WTC11 (cell line): Measurements from ENCODE around the gene WDFY4. TPM values are rescaled to one million over a fixed set of nuclear protein-coding genes. Genes with fewer than 3 reads are reported as not detected.
"Not testable (repeated sequence)": the region's sequence is repeated elsewhere in the genome, so short reads cannot be mapped to it uniquely, and the experiment has no call there.

Source experiments
- ATAC-seq: fragments of 200-7000 bp; cut with Tn5 transposase; 2 replicates; pipeline ENCODE4 v1.10.0; 2021; ENCODE audit warnings: mild to moderate bottlenecking, moderate library complexity
- CTCF ChIA-PET: fragments of 300-600 bp; sonication (Branson Sonifier 250); formaldehyde crosslinking; loops from one replicate; lab custom pipeline; 2021; ENCODE audit warnings: antibody characterized with exemption; lab: Charles Lee
- POLR2A ChIA-PET: fragments of 350-600 bp; sonication (Branson Sonifier 250); formaldehyde crosslinking; loops from one replicate; lab custom pipeline; 2021; ENCODE audit warnings: antibody characterized with exemption; lab: Charles Lee
- DNase-seq: peaks from one replicate; pipeline ENCODE4 v3.0.0; 2021; ENCODE audit warnings: low spot score
- H3K27ac Mint-ChIP-seq: 2 replicates; pipeline ENCODE4 v1.8.0; 2021; ENCODE audit warnings: mixed read lengths
- H3K27me3 Mint-ChIP-seq: 2 replicates; pipeline ENCODE4 v1.8.0; 2021; ENCODE audit warnings: low read depth, mild to moderate bottlenecking, moderate library complexity, mixed read lengths
- H3K36me3 Mint-ChIP-seq: 2 replicates; pipeline ENCODE4 v1.8.0; 2021; ENCODE audit warnings: mixed read lengths
- H3K4me1 Mint-ChIP-seq: 2 replicates; pipeline ENCODE4 v1.8.0; 2022; ENCODE audit warnings: mixed read lengths
- H3K4me3 Mint-ChIP-seq: 2 replicates; pipeline ENCODE4 v1.8.0; 2021; ENCODE audit warnings: mild to moderate bottlenecking, moderate library complexity, mixed read lengths
- H3K9me3 Mint-ChIP-seq: 2 replicates; pipeline ENCODE4 v1.8.0; 2021; ENCODE audit warnings: mixed read lengths
- ELF4 ChIP-seq: sonication (generic); formaldehyde crosslinking; IDR thresholded peaks from 2 replicates; pipeline ENCODE4 v1.8.1; 2022; ENCODE audit warnings: low read depth, mild to moderate bottlenecking, moderate library complexity, missing genetic modification reagents
- FOXP1 ChIP-seq: sonication (generic); formaldehyde crosslinking; IDR thresholded peaks from 2 replicates; pipeline ENCODE4 v1.8.0; 2022; ENCODE audit warnings: missing genetic modification reagents, mild to moderate bottlenecking, moderate library complexity, borderline replicate concordance
- IRF2 ChIP-seq: sonication (generic); formaldehyde crosslinking; IDR thresholded peaks from 2 replicates; pipeline ENCODE4 v1.8.0; 2022; ENCODE audit warnings: low read depth, missing genetic modification reagents, borderline replicate concordance
- KAT7 ChIP-seq: sonication (generic); formaldehyde crosslinking; IDR thresholded peaks from 2 replicates; pipeline ENCODE4 v1.8.1; 2023; ENCODE audit warnings: missing genetic modification reagents, mild to moderate bottlenecking, borderline replicate concordance
- TEAD4 ChIP-seq: sonication (generic); formaldehyde crosslinking; IDR thresholded peaks from 2 replicates; pipeline ENCODE4 v1.8.0; 2022; ENCODE audit warnings: mild to moderate bottlenecking, missing genetic modification reagents
- TP53 ChIP-seq: sonication (generic); formaldehyde crosslinking; IDR thresholded peaks from 2 replicates; pipeline ENCODE4 v1.8.1; 2023; ENCODE audit warnings: mild to moderate bottlenecking, missing genetic modification reagents
- ZNF671 ChIP-seq: fragments of 250-450 bp; sonication (Bioruptor Pico); IDR thresholded peaks from 2 replicates; pipeline ENCODE4 v1.8.0; 2021; ENCODE audit warnings: mild to moderate bottlenecking
- total RNA-seq: library from RNA; stranded (reverse); gene quantifications from 3 replicates; pipeline ENCODE4 v1.2.3, GENCODE V29; 2021
- TF ChIP-seq, protein P1 (sequence below): sonication (generic); formaldehyde crosslinking; IDR thresholded peaks from 2 replicates; pipeline ENCODE4 v1.8.0; 2023; ENCODE audit warnings: missing genetic modification reagents
- TF ChIP-seq, protein P2 (sequence below): sonication (generic); formaldehyde crosslinking; IDR thresholded peaks from 2 replicates; pipeline ENCODE4 v1.8.1; 2022; ENCODE audit warnings: low read depth, missing genetic modification reagents, borderline replicate concordance
- TF ChIP-seq, protein P3 (sequence below): sonication (generic); formaldehyde crosslinking; IDR thresholded peaks from 2 replicates; pipeline ENCODE4 v1.8.0; 2023; ENCODE audit warnings: missing genetic modification reagents, mild to moderate bottlenecking, borderline replicate concordance

The WDFY4 gene
- total RNA-seq, 1 experiment from 2014 or later = 0.13 TPM

DNA sequence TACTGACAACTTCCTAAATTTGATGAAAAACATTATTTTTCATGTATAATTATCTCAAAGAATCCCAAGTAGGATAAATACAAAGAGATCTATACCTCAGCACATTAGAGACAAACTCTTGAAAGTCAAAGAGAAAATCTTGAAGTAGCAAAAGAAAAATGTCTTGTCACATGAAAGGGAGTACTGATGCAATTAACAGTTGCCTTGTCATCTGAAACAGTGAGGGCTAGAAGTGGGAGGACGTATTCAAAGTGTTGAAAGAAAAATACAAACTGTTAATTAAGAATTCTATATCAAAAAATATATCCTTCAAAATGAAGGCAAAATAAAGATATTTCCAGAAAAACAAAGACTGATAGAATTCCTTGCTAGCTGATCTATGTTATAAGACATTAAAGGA lies 44.3 kb upstream of the WDFY4 start (continued):
- TF ChIP-seq ELF4 (no peak), FOXP1 (no peak), TP53 (CRISPR knock-in tag) (no peak), IRF2 (CRISPR knock-in tag) (no peak), KAT7 (no peak)
- TF ChIP-seq, protein P1, sequence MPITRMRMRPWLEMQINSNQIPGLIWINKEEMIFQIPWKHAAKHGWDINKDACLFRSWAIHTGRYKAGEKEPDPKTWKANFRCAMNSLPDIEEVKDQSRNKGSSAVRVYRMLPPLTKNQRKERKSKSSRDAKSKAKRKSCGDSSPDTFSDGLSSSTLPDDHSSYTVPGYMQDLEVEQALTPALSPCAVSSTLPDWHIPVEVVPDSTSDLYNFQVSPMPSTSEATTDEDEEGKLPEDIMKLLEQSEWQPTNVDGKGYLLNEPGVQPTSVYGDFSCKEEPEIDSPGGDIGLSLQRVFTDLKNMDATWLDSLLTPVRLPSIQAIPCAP = no peak
- TF ChIP-seq, protein P2, sequence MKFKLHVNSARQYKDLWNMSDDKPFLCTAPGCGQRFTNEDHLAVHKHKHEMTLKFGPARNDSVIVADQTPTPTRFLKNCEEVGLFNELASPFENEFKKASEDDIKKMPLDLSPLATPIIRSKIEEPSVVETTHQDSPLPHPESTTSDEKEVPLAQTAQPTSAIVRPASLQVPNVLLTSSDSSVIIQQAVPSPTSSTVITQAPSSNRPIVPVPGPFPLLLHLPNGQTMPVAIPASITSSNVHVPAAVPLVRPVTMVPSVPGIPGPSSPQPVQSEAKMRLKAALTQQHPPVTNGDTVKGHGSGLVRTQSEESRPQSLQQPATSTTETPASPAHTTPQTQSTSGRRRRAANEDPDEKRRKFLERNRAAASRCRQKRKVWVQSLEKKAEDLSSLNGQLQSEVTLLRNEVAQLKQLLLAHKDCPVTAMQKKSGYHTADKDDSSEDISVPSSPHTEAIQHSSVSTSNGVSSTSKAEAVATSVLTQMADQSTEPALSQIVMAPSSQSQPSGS (CRISPR knock-in tag) = no peak
- TF ChIP-seq, protein P3, sequence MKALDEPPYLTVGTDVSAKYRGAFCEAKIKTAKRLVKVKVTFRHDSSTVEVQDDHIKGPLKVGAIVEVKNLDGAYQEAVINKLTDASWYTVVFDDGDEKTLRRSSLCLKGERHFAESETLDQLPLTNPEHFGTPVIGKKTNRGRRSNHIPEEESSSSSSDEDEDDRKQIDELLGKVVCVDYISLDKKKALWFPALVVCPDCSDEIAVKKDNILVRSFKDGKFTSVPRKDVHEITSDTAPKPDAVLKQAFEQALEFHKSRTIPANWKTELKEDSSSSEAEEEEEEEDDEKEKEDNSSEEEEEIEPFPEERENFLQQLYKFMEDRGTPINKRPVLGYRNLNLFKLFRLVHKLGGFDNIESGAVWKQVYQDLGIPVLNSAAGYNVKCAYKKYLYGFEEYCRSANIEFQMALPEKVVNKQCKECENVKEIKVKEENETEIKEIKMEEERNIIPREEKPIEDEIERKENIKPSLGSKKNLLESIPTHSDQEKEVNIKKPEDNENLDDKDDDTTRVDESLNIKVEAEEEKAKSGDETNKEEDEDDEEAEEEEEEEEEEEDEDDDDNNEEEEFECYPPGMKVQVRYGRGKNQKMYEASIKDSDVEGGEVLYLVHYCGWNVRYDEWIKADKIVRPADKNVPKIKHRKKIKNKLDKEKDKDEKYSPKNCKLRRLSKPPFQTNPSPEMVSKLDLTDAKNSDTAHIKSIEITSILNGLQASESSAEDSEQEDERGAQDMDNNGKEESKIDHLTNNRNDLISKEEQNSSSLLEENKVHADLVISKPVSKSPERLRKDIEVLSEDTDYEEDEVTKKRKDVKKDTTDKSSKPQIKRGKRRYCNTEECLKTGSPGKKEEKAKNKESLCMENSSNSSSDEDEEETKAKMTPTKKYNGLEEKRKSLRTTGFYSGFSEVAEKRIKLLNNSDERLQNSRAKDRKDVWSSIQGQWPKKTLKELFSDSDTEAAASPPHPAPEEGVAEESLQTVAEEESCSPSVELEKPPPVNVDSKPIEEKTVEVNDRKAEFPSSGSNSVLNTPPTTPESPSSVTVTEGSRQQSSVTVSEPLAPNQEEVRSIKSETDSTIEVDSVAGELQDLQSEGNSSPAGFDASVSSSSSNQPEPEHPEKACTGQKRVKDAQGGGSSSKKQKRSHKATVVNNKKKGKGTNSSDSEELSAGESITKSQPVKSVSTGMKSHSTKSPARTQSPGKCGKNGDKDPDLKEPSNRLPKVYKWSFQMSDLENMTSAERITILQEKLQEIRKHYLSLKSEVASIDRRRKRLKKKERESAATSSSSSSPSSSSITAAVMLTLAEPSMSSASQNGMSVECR (CRISPR knock-in tag) = no peak

DNA sequence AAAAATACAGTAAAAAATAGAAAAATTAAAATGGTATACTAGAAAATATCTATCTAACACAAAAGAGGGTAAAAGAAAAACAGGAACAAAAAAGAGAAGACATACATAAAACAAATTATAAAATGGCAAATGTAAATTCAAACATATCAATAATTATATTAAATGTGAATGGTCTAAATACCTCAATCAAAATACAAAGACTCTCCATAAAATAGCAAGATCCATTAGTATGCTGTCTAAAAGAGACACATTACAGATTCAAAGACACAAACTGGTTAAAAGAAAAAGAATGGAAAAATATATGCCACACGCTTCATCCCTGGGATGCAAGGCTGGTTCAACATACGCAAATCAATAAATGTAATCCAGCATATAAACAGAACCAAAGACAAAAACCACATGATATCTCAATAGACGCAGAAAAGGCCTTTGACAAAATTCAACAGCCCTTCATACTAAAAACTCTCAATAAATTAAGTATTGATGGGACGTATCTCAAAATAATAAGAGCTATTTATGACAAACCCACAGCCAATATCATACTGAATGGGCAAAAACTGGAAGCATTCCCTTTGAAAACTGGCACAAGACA lies 43.5 kb upstream of the WDFY4 start:
- CTCF ChIA-PET = interaction anchor here (1.3 kb wide), 1 partner anchor 17 kb away, joined by 3 read pairs; no protein-coding TSS in a partner anchor
- POLR2A ChIA-PET, ATAC-seq, H3K4me1 Mint-ChIP-seq, H3K27me3 Mint-ChIP-seq, H3K27ac Mint-ChIP-seq, DNase-seq, H3K4me3 Mint-ChIP-seq: not testable (repeated sequence)
- Mint-ChIP-seq H3K36me3 (peaks cover 12% of the 10 kb centered on the region), H3K9me3 (peaks cover 38% of the 10 kb centered on the region)

DNA sequence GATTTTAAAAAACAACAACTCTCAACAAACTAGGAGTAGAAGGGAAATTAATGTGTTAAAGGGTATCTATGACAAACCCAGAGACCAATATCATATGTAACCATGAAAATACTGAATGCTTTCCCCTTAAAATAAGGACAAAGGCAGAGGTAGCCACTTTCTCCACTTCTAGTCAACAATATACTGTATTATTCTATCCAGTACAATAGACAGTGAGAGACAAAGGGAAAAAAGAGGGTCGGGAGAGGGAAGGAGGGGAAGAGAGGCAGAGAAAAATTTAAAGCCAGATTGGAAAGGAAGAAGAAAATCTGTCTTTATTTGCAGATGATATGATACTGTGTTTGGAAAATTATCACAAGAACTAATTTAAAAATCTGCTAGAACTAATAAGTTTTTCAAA lies 39.1 kb upstream of the WDFY4 start:
- Mint-ChIP-seq H3K36me3 (peaks cover 10% of the 10 kb centered on the region), H3K4me3 (no peak overlapping the region), H3K9me3 (peaks cover 18% of the 10 kb centered on the region), H3K27me3 (no peaks in the 10 kb centered on the region; the same call in 1 of the 2 replicates), H3K4me1 (no peaks in the 10 kb centered on the region), H3K27ac (no peak overlapping the region)
- ChIA-PET POLR2A (no interaction called here), CTCF (interaction anchor here (1.0 kb wide), 1 partner anchor 11 kb away, joined by 5 read pairs; no protein-coding TSS in a partner anchor)
- TF ChIP-seq ZNF671 (CRISPR knock-in tag) = no peak
- TF ChIP-seq TEAD4 (CRISPR knock-in tag) = no peak
- ATAC-seq (no peak), DNase-seq (no peak)

DNA sequence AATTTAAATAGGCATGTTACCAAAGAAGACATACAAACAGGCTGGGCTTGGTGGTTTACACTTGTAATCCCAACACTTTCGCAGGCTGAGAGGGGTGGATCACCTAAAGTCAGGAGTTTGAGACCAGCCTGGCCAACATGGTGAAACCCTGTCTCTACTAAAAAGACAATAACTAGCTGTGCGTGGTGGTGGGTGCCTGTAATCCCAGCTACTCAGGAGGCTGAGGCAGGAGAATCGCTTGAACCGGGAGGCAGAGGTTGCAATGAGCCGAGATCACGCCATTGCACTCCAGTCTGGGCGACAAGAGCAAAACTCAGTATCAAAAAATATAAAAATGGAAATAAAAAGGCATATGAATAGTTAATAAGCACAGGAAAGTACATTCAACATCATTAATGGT lies 37.6 kb upstream of the WDFY4 start:
- CTCF ChIA-PET = interaction anchor here (0.9 to 1.1 kb wide), 2 partner anchors 9 to 11 kb away, joined by 3 to 4 read pairs; no protein-coding TSS in a partner anchor
- H3K4me1 Mint-ChIP-seq, H3K36me3 Mint-ChIP-seq, H3K27ac Mint-ChIP-seq, DNase-seq, POLR2A ChIA-PET, H3K4me3 Mint-ChIP-seq, H3K27me3 Mint-ChIP-seq, H3K9me3 Mint-ChIP-seq, ATAC-seq: not testable (repeated sequence)
